GM18868 (cell line): ENCODE measurements around the gene SPP1.
"Not testable (repeated sequence)": the region's sequence is repeated elsewhere in the genome, so short reads cannot be mapped to it uniquely, and the experiment has no call there.

Experiments used
- ATAC-seq: cut with Tn5 transposase; IDR thresholded peaks from one replicate; pipeline ENCODE4 v1.9.1; 2021; ENCODE audit warnings: mild to moderate bottlenecking, moderate library complexity; ENCODE audit not compliant: unreplicated experiment

Gene SPP1

GRCh38 chr4:87985097-87985886 is 9.8 kb downstream of the SPP1 start:
- peak; percentile 81 for ATAC-seq

- ATAC-seq, result no peak
Observed at GRCh38 chr4:87985887-87986200, 10.3 kb downstream of the SPP1 start.

- no peak for ATAC-seq
Observed at GRCh38 chr4:87986508-87986907, 11.0 kb downstream of the SPP1 start.

DNA sequence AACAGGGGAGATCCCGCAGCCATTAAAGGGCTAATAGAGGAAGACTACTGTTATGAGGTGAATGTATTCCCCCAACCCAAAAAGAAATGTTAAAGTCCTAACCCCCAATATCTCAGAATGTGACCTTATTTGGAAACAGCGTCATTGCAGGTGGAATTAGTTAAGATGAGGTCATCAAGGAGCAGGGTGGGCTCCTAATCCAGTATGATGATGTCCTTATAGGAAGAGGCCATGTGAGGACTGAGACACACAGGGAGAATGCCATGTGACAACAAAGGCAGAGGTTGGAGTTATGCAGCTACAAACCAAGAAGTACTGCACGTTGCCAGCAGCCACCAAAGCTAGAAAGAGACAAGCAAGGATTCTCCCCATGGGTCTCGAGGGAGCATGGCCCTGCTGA is 14.3 kb downstream of the SPP1 start:
- ATAC-seq, result no peak

DNA sequence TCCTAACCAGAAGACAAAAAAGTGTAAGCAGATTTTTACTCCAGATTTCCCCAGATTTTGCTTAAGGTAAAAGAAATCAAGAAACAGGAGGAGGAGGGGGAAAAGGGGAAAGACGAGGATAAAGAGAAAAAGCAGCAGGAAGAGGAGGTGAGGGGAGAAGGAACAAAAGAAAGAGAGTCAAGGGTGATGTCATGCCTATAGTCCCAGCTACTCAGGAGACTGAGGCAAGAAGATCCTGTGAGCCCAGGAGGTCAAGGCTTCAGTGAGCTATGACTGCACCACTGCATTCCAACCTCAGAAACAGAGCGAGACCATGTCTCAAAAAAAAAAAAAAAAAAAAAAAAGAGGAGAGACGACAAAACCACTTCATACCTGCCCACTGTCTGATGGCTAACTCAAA is 19.9 kb downstream of the SPP1 start:
- ATAC-seq, result no peak

DNA sequence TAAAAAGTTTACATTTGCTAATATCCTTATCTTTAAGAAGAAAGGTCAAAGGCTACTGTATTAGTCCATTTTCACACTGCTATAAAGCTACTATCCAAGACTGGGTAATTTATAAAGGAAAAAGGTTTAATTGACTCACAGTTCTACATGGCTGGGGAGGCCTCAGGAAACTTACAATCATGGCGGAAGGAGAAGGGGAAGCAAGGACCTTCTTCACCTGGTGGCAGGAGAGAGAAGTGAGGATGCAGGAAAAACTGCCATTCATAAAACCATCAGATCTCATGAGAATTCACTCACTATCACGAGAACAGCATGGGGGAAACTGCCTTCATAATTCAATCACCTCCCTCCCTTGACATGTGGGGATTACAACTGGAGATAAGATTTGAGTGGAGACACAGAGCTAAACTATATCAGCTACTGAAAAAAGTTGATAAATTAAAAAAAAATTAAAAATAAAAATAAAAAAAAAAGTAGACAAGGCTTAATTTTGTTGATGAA is 23.7 kb downstream of the SPP1 start:
- not testable (repeated sequence) for ATAC-seq

DNA sequence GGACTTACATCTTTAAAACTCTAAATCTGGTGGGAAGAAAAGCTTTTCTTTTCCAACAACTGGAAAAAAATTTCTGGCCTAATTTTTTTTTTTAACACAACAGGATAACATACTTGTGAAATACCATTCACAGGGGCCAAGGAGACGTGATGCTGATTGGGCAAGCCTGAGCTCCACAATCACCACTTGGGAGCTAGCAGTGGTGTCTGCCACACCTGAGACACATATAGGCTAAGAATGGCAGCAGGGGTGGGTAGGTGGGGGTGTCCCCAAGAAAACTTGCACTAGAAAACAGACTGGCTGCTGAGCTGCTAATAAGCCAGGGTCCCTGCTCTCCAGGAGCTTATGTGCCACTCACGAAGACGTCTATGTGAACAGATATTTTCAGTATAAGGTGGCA is 26.4 kb downstream of the SPP1 start:
- ATAC-seq, result no peak

DNA sequence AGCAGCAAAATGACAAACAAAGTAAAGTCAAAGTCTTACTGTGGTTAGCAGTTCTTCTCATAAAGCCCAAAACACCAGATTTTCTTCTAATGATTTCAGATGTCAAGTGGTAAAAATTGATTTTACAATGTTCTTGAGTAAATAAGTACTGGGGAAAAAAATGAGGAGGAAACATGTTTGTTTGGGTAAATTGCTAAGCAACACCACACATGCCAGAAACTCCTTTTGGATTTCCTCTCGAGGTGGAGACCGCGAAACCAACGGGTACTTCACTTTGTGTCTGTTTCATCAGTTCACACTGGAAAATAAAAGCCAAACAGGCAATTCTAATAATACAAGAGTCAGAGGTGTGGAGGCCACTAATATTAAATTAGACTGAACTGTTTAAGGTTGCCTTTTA is 27.3 kb downstream of the SPP1 start:
- ATAC-seq, result no peak

DNA sequence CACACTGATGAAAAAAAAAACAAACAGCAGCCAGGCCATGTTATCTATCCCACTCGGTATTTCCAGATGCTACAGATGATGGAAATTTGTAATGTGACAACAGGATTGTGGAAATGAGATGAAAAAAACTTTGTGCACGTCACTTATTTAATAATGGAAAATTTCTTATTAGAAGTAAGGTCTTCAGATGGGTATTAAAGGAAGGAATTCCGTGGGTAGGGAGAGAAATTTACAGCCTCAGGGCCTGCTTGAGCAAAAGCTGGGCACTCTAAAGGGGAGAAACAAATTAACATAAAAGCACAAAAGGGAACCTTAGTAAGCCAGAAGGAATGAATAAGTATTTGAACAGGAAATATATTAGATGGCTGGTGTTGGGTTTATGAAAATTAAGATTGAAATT is 27.7 kb downstream of the SPP1 start:
- no peak for ATAC-seq

GRCh38 chr4:88005076-88005475 is 29.6 kb downstream of the SPP1 start:
- no peak for ATAC-seq

- ATAC-seq, result no peak
Observed at GRCh38 chr4:88005946-88006345, 30.4 kb downstream of the SPP1 start.

GRCh38 chr4:88006956-88007303 is 31.4 kb downstream of the SPP1 start:
- ATAC-seq, result no peak

GRCh38 chr4:88007304-88008121 is 32.0 kb downstream of the SPP1 start, which contains the start of gene PKD2:
Gene PKD2, plus strand, starts transcription at chr4:88007635. Its CDS starts 99 bp downstream, at chr4:88007734.
- ATAC-seq, result peak; percentile 88

DNA sequence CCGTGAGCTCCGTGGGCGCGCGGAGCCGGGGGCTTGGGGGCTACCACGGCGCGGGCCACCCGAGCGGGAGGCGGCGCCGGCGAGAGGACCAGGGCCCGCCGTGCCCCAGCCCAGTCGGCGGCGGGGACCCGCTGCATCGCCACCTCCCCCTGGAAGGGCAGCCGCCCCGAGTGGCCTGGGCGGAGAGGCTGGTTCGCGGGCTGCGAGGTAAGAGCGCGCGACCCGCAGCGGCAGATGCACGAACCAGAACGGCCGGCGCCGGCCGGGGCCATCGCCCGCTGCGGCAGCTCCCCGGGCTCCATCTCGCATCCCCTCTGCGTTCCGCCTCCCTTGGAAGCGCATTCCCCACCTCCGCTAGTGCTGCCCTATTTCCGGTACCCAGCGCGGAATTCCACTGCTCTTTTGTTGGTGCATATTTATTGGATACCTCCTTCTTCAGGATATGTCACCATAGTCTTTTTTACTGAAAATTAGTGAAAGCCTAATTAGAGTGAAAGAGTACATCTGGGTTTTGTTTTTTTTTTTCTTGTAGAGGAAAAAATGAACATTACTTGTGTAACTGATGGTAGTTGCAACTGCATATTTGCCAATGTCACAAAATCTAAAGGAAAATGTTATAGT is 32.7 kb downstream of the SPP1 start:
- ATAC-seq, result peak; percentile 26

GRCh38 chr4:88008743-88009171 is 33.2 kb downstream of the SPP1 start:
- ATAC-seq, result no peak

- ATAC-seq, result no peak
Observed at GRCh38 chr4:88009871-88010270, 34.4 kb downstream of the SPP1 start.

DNA sequence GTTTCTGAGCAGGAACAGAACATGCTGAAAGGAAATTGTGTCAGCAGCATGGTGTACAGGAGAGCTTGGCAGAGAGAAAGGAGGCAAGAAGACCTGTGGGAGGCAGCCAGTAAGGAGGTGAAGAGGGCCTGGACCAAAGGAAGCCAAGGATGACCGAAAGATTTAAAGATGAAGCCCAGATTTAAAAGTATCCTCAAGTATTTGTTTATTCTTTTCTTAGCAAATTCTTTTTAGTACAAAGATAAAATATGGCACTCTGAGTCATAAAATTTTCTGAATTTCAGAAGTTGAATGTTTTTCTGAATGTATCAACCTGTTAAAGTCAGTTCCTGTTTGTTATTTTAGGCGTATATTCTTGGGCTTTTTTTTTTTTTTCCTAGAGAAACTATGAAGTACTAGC is 35.5 kb downstream of the SPP1 start:
- no peak for ATAC-seq

GRCh38 chr4:88012647-88013046 is 37.1 kb downstream of the SPP1 start:
- peak; percentile 67 for ATAC-seq

GRCh38 chr4:88014386-88014905 is 38.9 kb downstream of the SPP1 start:
- no peak for ATAC-seq

DNA sequence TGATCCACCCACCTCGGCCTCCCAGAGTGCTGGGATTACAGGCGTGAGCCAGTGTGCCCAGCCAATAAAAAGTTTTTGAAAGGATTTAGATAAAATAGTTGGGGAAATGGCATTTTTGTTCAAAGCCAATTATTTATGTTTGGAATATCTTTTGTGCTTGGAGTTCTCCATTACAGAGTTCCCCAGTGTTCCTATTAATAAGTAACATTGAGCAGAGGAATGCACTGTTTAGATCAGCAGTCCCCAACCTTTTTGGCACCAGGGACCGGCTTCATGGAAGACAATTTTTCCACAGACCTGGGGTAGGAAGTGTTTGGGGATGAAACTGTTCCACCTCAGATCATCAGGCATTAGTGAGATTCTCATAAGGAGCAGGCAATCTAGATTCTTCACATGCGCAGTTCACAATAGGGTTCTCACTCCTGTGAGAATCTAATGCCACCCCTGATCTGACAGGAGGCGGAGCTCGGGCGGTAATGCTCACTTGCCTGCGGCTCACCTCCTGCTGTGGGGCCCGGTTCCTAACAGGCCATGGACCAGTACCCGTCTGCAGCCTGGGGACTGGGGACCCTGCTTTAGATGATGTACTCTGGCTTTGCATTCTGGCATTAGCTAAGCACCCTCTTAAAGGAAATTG is 40.3 kb downstream of the SPP1 start:
- ATAC-seq, result no peak
